ENCODE measurements around the gene RAI2.

Gene RAI2

DNA sequence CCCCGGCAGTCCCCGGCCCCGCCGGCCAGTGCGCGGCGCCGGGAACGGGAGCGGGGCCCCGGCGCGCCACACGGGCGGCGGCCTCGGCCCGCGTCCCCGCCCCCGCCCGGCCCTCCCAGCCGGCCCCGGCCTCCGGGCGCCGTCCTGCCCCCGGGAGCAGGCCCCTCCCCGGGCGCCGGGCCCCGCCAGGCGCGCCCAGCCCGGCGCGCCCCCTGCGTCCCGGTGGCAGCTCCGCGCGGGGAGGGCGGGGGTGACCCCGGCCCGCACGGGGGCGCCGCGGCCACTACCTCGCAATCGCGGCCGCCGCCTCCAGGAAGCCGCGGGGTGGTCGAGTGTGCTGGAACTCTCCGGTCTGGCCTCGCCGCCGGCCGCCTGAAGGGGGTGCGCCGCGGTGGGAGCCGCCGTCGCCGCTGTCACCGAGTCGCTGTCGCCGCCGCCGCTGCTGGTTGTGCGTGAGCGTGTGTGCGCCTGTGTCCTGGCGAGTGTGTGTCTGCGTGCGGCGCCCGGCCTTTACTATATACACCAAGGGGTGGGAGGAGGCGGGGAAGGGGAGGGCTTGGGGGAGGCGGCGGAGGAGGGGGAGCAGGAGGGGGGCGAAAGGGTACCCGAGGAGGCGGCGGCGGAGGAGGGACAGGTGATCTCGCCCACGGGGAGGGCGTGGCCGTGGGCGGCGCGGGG is at the start of gene RAI2:
Gene RAI2 (minus strand): TSS at position 488 of the 678 bp plus-strand sequence. CDS start 59,288 bp downstream, outside the sequence.
- no peak for DNase-seq

- no peak for DNase-seq
Observed at GRCh38 chrX:17888421-17888820, 27.3 kb upstream of the RAI2 start.

- no peak for DNase-seq
Observed at GRCh38 chrX:17882680-17883079, 21.6 kb upstream of the RAI2 start.

GRCh38 chrX:17878028-17878670 is 17.1 kb upstream of the RAI2 start:
- DNase-seq = no peak

DNA sequence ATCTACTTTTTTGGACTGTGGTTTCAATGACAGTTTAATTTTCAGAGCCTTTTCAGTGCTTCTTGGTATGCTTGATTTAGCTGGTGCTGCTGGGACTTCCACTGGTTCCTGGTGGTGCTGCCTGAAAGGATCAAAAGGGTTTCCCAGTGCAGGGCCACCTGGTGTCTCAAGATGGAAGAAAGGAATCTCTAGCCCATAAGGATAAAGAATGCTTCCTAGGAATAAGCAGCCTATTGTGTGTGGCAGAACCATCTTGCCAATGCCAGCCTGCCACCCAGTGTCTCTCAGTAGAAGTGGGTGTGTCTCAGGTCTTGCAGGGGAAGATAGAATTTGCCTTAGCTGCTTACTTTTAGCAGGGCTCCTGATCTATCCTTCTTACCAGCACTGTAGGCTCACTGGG is 15.0 kb upstream of the RAI2 start:
- DNase-seq = no peak

DNA sequence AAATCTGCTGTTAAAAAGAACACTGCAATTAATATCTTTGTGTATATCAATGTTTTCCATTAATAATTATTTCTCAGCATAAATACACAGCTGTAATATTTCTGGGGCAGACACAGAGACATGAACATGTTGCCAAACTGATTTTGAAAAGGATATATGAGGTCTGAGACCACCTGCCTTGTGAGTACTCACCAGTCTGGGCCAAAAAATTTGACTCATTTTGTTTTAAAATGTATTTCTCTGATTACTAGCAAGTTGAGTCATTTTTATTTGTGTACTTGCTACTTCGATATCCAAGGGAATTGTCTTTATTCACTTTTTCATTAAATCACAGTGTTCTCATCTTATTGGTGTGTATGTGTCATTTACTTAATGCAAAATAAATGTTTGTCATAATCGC is 8.5 kb upstream of the RAI2 start:
- no peak for DNase-seq

GRCh38 chrX:17861489-17862011 is 452 bp upstream of the RAI2 start:
- DNase-seq = no peak

DNA sequence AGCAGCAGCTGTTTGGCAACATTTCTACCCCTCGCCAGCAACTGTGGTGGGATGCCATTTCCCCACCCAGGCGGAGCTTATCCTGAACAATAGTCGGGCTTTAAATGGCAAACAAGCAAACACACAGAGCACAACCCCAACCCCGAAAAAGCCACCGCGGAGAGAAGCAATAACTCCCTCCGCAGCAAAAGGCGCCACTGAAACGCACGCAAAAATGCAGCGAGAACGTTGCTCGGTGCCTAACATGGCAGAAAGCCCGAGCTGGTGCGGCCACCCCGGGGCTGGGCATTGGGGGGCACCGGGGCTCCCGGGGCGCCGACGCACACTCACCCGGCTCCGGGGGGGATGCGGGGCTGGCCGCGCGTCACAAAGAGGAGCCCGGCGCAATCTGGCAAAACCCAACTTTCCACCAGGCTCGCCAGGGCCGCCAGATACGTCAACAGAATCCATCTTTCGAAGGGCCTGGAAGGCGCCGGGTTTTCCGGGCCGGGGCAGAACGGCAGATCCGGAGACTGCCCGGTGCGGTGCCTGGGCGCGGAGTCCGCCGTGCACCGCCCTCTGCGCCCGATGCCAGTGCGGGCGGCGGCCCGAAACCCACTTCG is 818 bp downstream of the RAI2 start:
- no peak for DNase-seq

DNA sequence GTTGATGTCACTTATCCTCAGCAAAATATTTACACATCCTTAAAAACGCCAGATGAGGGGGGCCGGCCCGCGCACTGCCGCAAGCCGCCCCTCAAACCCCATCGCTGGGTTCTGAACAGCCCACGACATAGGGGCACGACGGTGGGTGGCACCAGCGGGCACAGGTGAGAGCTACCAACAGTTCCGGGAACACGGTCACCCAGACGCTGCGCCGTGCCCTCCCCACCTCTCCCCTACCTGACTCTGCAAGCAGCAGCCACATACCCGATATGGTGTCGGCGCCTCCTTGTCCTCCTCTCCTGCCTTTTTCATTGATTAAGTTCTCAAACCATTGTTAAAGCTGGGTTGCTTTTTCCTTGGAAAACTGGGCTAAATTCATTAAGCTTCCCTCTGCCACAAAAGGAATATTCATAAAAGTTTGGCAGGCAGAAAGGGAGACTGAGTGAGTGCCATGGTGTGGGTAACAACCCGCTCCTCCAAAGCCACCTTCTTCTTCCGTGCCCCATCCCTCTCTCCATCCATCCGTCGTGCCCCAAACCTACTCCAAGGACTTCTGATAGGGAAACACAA is 1.4 kb downstream of the RAI2 start:
- DNase-seq = no peak

DNA sequence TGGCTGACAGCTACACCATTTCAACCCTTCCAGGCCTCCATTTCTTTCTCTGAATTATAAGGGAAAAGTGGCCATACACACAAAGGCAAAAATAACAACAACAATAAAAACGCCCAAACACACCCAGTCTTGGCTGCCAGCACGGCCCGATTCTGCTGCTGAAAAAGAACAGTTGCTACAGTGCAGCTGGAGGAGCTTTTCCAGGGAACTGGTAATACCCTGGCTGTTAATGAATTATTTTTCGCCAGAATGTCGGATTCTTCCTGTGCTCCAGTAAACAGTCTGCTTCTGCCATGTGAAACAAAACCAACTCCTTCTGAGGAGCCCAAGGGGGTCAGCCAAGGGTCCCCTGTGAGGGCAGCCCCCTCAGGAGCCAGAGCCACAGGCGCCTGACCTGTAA is 6.6 kb downstream of the RAI2 start:
- DNase-seq = no peak

DNA sequence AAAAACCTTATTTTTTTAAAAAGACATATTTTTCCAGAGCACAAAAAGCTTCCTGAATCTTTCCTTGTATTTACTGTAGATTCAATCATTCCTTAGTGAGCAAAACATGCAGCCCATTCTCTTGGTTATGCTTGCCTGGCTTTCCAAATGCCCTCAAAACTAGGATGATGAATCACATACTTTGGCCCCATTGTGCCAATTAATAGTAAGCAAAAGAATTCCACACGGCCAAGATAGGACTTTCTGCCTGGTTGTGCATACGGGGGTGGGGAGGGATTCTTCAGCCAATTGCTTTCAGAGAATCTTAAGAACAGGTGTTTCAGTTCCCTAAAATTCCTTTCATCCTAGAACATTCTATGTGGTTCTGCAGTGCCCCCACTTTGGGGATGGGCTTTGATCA is 7.0 kb downstream of the RAI2 start:
- DNase-seq = no peak

GRCh38 chrX:17851874-17852273 is 9.2 kb downstream of the RAI2 start:
- no peak for DNase-seq

GRCh38 chrX:17848545-17849265 is 12.4 kb downstream of the RAI2 start:
- DNase-seq = no peak

DNA sequence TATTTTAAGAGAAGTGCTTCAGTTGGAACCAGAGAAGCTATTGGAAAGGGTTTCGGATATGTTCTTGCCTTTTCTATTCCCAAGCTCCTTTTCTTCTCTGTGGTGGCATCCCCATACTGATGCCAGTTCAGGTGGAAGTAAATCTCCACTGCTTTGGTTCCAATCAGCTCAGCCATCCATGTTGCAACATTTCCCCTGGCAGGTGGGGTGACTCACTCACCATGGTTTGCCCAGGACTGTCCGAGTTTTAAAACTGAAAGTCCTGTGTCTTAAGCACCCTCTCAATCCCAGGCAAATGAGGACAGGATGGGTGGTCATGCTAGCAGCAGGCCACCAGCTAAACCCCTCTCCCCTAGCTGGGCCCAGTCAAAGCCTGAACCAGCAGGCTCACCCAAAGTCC is 15.1 kb downstream of the RAI2 start:
- DNase-seq = no peak

DNA sequence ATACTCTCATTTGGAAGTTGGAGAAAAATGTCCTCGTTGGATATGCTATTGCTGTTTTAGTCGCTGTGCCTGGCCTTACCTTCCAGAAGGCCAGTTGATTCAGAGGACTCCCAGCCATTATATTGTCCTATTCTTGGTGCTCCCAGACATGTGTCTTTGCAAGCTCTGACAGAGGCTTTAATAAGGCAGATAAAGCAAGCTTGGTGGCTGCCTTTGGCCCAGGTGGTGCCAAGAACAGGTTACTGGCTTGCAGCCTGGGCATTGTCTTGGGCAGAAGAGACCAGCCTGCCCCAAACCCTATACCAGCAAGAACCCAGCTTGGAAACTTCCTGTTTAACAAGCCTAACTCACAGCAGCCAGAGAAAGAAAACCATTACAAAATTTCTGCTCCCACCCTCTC is 16.9 kb downstream of the RAI2 start:
- DNase-seq = no peak

GRCh38 chrX:17842769-17843525 is 18.2 kb downstream of the RAI2 start:
- no peak for DNase-seq

DNA sequence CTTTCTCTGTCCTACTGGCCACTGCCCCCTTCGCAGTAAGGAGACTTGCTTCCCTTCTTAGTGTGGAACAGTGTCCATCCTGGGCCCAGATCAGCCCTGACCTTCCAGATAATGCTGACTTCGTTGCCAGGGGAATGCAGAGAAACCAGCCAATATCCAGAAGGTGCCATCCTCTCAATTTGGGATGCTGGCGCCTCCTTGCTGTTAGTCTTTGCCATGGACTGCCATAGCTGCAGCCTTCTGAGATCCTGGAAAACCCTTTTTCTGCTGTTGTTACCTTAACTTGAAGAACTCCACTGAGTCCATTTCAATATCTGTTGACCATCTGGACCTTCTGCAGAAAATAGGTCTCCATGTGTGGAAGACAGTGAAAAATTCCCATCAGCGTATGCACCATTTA is 21.8 kb downstream of the RAI2 start:
- DNase-seq = no peak

DNA sequence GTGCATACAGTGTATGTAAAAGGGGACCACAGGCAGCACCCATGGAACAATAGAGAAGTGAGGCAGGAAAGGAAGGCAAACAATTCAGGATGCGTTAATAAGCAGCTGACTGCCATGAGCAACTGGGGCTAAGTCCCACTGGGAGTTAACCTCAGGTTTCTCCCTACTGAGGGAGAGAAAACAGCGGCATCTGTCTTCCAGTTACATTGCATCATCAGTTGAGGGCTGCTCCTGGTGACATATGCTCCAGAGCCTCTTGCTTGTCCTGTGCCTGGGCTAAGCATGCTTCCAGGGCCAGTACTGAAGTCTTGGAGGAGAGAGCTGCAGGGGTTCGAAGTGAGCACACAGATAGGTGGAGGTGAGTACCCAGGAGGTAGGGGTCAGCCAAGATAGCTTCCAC is 24.3 kb downstream of the RAI2 start:
- DNase-seq = no peak

DNA sequence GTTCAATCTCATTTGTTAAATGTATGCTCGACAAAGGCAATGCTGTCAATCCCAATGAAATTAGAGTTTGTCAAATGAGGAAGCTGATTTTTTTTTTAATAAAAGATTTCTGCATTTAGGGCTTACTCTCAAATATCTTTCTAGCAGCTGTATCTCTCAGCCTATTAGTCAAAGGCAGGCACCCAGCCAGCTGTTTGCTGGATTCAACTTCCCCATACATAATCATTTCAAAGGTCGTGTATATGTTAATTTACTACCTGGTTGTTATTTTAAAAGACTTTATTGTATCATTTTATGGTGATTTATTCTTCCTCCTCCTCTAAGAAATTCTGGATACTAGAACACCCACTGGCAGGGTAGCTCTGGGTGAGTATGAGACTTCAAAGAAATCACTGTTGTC is 27.1 kb downstream of the RAI2 start:
- DNase-seq = no peak

DNA sequence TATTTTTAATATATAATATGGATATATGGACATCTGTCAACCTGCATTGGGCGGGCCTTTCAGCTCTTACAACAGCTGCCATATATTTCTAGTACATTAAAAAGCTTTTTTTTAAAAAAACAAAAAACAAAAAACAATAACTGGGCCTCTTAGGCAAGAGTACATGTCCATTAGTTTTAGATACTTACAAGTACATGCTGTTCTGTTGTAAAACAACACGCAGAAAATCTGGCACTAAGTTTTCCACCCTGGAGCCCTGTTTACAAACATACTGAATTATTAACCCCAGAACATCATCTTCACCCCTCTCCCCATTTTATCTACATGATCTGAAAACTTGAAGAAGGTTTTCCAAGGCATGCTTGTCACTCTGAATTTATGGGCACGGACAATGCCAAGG is 29.8 kb downstream of the RAI2 start:
- no peak for DNase-seq

GRCh38 chrX:17830211-17830610 is 30.9 kb downstream of the RAI2 start:
- DNase-seq = no peak

DNA sequence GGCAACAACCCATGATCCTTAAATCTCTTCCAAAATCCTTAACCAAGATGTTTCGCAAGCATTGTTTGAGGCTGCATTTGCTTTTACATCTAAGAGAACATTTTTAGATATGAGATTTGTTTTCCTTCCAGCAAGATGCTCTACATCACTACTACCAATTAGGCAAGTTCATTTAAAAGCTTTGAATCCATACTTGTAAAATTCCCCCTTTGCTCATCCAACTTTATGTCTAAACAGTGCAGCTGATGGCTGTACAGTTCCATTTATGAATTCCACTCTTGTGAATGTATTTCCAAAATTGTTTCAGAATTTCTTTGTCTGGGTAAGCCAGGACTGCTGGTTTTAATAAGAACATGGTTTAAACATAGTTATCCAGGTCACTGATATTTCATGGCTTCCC is 31.5 kb downstream of the RAI2 start:
- no peak for DNase-seq

- DNase-seq = no peak
Observed at GRCh38 chrX:17828171-17828570, 32.9 kb downstream of the RAI2 start.

Measured in GF-D8 (cell line).